ENCODE data around the gene COL26A1. TPM values are rescaled to one million over a fixed set of nuclear protein-coding genes. Genes with fewer than 3 reads are reported as not detected.
A peak's percentile ranks its signal among the peaks of the same experiment; 100 is the strongest.

The COL26A1 gene
- total and polyA plus RNA-seq, 4 donors: 0.05 to 4.7 (median 0.28) TPM

DNA sequence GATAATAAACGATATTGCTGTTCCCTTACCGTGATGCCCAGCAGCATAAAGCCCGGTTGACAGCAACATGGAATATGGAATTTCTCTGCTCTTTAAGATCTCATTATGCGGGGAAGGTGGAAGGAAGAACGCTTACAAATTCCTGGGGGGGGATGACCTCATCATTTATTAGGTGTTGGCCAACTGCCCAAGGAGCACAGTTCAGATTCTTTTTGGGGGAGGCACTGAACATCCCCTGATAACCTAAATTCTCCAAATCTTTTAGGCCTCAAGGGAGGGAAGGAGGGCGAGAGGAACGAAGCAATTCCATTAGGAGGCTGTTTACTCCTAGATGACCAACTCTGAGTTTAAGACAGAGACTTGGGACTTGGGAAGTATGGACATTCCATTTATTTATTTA, 5.2 kb upstream of the COL26A1 start:
- no peaks in the 10 kb centered on the region for H3K4me1 ChIP-seq (ENCODE audit: control insufficient read depth in 5 of 5, insufficient read depth in 5 of 5, low read length in 5 of 5)
- ATAC-seq (ENCODE audit: insufficient read depth, low FRiP score): no peak

DNA sequence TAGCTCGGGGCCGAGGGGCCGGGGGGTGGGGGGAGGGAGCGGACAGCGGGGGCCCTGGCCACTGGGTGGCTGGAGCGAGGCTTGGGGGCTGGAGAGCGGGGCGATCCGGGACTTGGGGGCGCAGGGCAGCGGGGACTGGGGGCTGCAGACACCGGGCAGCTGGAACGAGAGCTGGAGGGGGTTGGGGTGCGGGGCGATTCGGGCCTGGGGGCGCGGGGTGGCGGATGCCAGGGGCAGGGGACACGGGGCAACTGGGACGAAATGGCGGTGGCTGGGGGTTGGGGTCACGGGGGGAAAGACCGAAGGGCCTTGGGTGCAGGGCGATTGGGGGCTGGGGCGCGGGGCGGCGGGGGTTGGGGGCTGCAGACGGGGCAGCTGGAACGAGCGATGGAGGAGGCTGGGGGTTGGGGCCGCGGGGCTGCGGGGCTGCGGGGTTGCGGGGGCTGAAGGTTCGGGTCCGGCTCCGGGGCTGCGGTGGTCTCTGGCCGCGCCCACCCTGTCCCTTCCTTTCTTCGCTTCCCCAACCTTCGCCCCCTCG, 590 bp downstream of the COL26A1 start:
- no peak overlapping the region for H3K27ac ChIP-seq (ENCODE audit: low read depth in 1 of 2, low read length in 1 of 2)
- H3K4me3 ChIP-seq: no peak overlapping the region
- peaks cover 0 to 4% (median 0%) of the 10 kb centered on the region in 3 donors for H3K27me3 ChIP-seq (ENCODE audit: control insufficient read depth in 3 of 3, insufficient read depth in 3 of 3, low read length in 2 of 3)
- TF ChIP-seq, protein P1, sequence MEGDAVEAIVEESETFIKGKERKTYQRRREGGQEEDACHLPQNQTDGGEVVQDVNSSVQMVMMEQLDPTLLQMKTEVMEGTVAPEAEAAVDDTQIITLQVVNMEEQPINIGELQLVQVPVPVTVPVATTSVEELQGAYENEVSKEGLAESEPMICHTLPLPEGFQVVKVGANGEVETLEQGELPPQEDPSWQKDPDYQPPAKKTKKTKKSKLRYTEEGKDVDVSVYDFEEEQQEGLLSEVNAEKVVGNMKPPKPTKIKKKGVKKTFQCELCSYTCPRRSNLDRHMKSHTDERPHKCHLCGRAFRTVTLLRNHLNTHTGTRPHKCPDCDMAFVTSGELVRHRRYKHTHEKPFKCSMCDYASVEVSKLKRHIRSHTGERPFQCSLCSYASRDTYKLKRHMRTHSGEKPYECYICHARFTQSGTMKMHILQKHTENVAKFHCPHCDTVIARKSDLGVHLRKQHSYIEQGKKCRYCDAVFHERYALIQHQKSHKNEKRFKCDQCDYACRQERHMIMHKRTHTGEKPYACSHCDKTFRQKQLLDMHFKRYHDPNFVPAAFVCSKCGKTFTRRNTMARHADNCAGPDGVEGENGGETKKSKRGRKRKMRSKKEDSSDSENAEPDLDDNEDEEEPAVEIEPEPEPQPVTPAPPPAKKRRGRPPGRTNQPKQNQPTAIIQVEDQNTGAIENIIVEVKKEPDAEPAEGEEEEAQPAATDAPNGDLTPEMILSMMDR (IDR thresholded peaks at IDR 0.05; ENCODE audit: control extremely low read depth, extremely low read depth): no peak
- ATAC-seq (ENCODE audit: insufficient read depth, low FRiP score) (no peak), DNase-seq (no peak)
- H3K4me1 ChIP-seq (ENCODE audit: control insufficient read depth in 5 of 5, insufficient read depth in 5 of 5, low read length in 5 of 5): peaks cover 0 to 4% (median 0%) of the 10 kb centered on the region in 5 donors
- 2% methylated on average over 29 to 42 of the region's 46 CpGs for WGBS, 2 donors
- H3K9ac ChIP-seq (ENCODE audit: insufficient read depth in 1 of 2, low read length in 2 of 2): no peak overlapping the region
- H3K36me3 ChIP-seq (ENCODE audit: control insufficient read depth in 4 of 4, insufficient read depth in 4 of 4, low read length in 4 of 4): no peaks in the 10 kb centered on the region
- peaks cover 0 to 5% (median 0%) of the 10 kb centered on the region in 4 donors for H3K9me3 ChIP-seq (ENCODE audit: control insufficient read depth in 4 of 4, insufficient read depth in 3 of 4, low read length in 3 of 4)

More for the DNA sequence above, 5.2 kb upstream of the COL26A1 start:
- no peaks in the 10 kb centered on the region for H3K27me3 ChIP-seq (ENCODE audit: control insufficient read depth in 3 of 3, insufficient read depth in 3 of 3, low read length in 2 of 3)
- H3K9ac ChIP-seq (ENCODE audit: insufficient read depth in 1 of 2, low read length in 2 of 2): no peak overlapping the region
- DNase-seq: no peak
- H3K27ac ChIP-seq (ENCODE audit: low read depth in 1 of 2, low read length in 1 of 2): no peak overlapping the region
- 63 to 82% methylated on average over 7 of the region's 7 CpGs for WGBS, 2 donors
- H3K4me3 ChIP-seq: no peak overlapping the region
- TF ChIP-seq, protein P1 (IDR thresholded peaks at IDR 0.05; ENCODE audit: control extremely low read depth, extremely low read depth): no peak
- no peaks in the 10 kb centered on the region for H3K36me3 ChIP-seq (ENCODE audit: control insufficient read depth in 4 of 4, insufficient read depth in 4 of 4, low read length in 4 of 4)
- H3K9me3 ChIP-seq (ENCODE audit: control insufficient read depth in 4 of 4, insufficient read depth in 3 of 4, low read length in 3 of 4): peaks cover 0 to 7% (median 0%) of the 10 kb centered on the region in 4 donors

DNA sequence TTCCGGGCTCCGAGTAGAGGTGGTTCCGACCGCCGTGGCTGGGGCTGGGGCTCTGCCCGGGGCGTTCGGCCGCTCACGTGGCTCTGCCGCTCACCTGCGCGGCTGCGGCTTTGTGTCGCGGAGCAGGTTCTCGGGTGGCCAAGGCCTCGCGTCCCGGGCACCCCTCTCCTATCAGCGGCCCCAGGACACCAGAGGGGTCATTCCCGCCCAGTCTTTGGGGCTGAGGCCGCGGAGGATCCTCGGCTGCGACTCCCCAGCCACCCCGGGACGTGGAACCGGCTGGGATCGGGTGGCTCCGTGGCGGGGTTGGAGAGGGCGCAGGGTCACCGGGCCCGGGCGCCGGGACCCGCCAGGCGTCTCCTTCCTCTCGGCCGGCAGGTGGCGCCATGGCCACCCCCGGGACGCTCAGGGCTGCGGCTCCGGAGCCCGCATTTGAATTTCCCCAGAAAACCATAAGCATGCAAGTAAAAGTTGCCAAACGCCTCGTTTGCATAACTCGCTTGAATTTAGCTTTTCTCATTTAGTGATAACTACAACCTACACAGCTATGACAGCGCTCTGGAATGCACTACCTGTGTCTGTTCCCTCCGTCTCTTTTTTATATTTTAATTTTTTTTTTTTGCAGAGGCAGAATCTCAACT, 1.2 kb downstream of the COL26A1 start:
- H3K9me3 ChIP-seq (ENCODE audit: control insufficient read depth in 4 of 4, insufficient read depth in 3 of 4, low read length in 3 of 4): peaks cover 0 to 5% (median 0%) of the 10 kb centered on the region in 4 donors
- WGBS, 2 donors: 2 to 3% methylated on average over 32 to 52 of the region's 52 CpGs

More for the DNA sequence above, 1.2 kb downstream of the COL26A1 start:
- H3K36me3 ChIP-seq (ENCODE audit: control insufficient read depth in 4 of 4, insufficient read depth in 4 of 4, low read length in 4 of 4): no peaks in the 10 kb centered on the region
- DNase-seq (peak; percentile 82 to 87 (median 84)), ATAC-seq (ENCODE audit: insufficient read depth, low FRiP score) (peak; percentile 85)
- no peak overlapping the region for H3K4me3 ChIP-seq
- TF ChIP-seq, protein P1 (IDR thresholded peaks at IDR 0.05; ENCODE audit: control extremely low read depth, extremely low read depth): peak; percentile 40
- peaks cover 0 to 4% (median 0%) of the 10 kb centered on the region in 5 donors for H3K4me1 ChIP-seq (ENCODE audit: control insufficient read depth in 5 of 5, insufficient read depth in 5 of 5, low read length in 5 of 5)
- peaks cover 0 to 4% (median 0%) of the 10 kb centered on the region in 3 donors for H3K27me3 ChIP-seq (ENCODE audit: control insufficient read depth in 3 of 3, insufficient read depth in 3 of 3, low read length in 2 of 3)
- H3K9ac ChIP-seq (ENCODE audit: insufficient read depth in 1 of 2, low read length in 2 of 2): no peak overlapping the region
- H3K27ac ChIP-seq (ENCODE audit: low read depth in 1 of 2, low read length in 1 of 2): no peak overlapping the region
